Neural progenitor cell (in vitro differentiated cells): ENCODE data around the gene LIPJ. TPM values are rescaled to one million over a fixed set of nuclear protein-coding genes. Genes with fewer than 3 reads are reported as not detected.

Experiments used
- DNase-seq: peaks from one replicate; pipeline ENCODE4 v3.0.0-alpha.2; 2016; ENCODE audit warnings: low spot score
- H2AFZ ChIP-seq: fragments of 200-600 bp; sonication (generic); replicated peaks from 2 replicates; pipeline ENCODE4 v1.6.1; 2016; ENCODE audit warnings: antibody characterized with exemption
- H3F3A ChIP-seq: fragments of 200-600 bp; sonication (generic); 2 replicates; pipeline ENCODE4 v1.6.1; 2016; ENCODE audit warnings: antibody characterized with exemption, low read depth
- H3K27ac ChIP-seq: fragments of 200-600 bp; sonication (generic); 2 replicates; pipeline ENCODE4 v1.5.1; 2016; ENCODE audit warnings: mild to moderate bottlenecking
- H3K27me3 ChIP-seq: fragments of 200-600 bp; sonication (generic); 2 replicates; pipeline ENCODE4 v1.6.1; 2016; ENCODE audit warnings: mild to moderate bottlenecking, moderate library complexity
- H3K36me3 ChIP-seq: fragments of 200-600 bp; sonication (generic); 2 replicates; pipeline ENCODE4 v1.5.1; 2016
- H3K4me1 ChIP-seq: fragments of 200-600 bp; sonication (generic); 2 replicates; pipeline ENCODE4 v1.6.1; 2016; ENCODE audit warnings: mixed run types
- H3K4me2 ChIP-seq: fragments of 200-600 bp; sonication (generic); 2 replicates; pipeline ENCODE4 v1.6.1; 2016
- H3K4me3 ChIP-seq: fragments of 200-600 bp; sonication (generic); 2 replicates; pipeline ENCODE4 v1.5.1; 2016
- H3K79me2 ChIP-seq: fragments of 200-600 bp; sonication (generic); 2 replicates; pipeline ENCODE4 v1.6.1; 2016; ENCODE audit warnings: low read depth
- H3K9ac ChIP-seq: fragments of 200-600 bp; sonication (generic); 2 replicates; pipeline ENCODE4 v1.6.1; 2016
- H3K9me3 ChIP-seq: fragments of 200-600 bp; sonication (generic); 2 replicates; pipeline ENCODE4 v1.5.1; 2016; ENCODE audit warnings: low read depth
- H4K20me1 ChIP-seq: fragments of 200-600 bp; sonication (generic); 2 replicates; pipeline ENCODE4 v1.6.1; 2016; ENCODE audit warnings: low read depth
- H3K27ac Mint-ChIP-seq: 3 replicates; pipeline ENCODE4 v1.8.0; 2021; ENCODE audit warnings: mixed read lengths
- H3K27me3 Mint-ChIP-seq: 2 replicates; pipeline ENCODE4 v1.8.0; 2022; ENCODE audit warnings: low read depth, mild to moderate bottlenecking, inconsistent platforms, moderate library complexity, mixed read lengths; ENCODE audit not compliant: insufficient read depth
- H3K36me3 Mint-ChIP-seq: 3 replicates; pipeline ENCODE4 v1.8.0; 2021; ENCODE audit warnings: mixed read lengths
- H3K4me1 Mint-ChIP-seq: 3 replicates; pipeline ENCODE4 v1.8.0; 2021; ENCODE audit warnings: mixed read lengths
- H3K4me3 Mint-ChIP-seq: 3 replicates; pipeline ENCODE4 v1.8.0; 2021; ENCODE audit warnings: mild to moderate bottlenecking, moderate library complexity, mixed read lengths
- H3K9me3 Mint-ChIP-seq: 3 replicates; pipeline ENCODE4 v1.8.0; 2020; ENCODE audit warnings: mixed read lengths
- EZH2 ChIP-seq: fragments of 200-600 bp; sonication (generic); IDR thresholded peaks from 2 replicates; pipeline ENCODE4 v1.6.1; 2017; ENCODE audit warnings: antibody characterized with exemption, mild to moderate bottlenecking, moderate library complexity
- EZH2phosphoT487 ChIP-seq: fragments of 200-600 bp; sonication (generic); IDR thresholded peaks from 2 replicates; pipeline ENCODE4 v1.6.1; 2017; ENCODE audit warnings: antibody characterized with exemption
- total RNA-seq: library from RNA; depleted of rRNA; stranded (reverse); fragments of >200 nt; gene quantifications from 2 replicates; pipeline ENCODE4 v1.2.3, GENCODE V29; 2015; ENCODE audit warnings: low replicate concordance
- TF ChIP-seq, protein P1 (sequence below): fragments of 200-600 bp; sonication (generic); IDR thresholded peaks from 2 replicates; pipeline ENCODE4 v1.5.1; 2017; ENCODE audit warnings: antibody characterized with exemption, mild to moderate bottlenecking

Gene LIPJ
- total RNA-seq, 1 donor from 2014 or later: 0.39 TPM

- Histone ChIP-seq H3K36me3 (no peaks in the 10 kb centered on the region), H3K4me1 (peaks cover 17% of the 10 kb centered on the region), H3K79me2 (no peaks in the 10 kb centered on the region), H4K20me1 (no peaks in the 10 kb centered on the region), H3K4me3 (no peak overlapping the region), H3K4me2 (no peak overlapping the region), H3K9me3 (no peaks in the 10 kb centered on the region), H3K27ac (no peak overlapping the region), H3K27me3 (no peaks in the 10 kb centered on the region), H3F3A (no peaks in the 10 kb centered on the region), H3K9ac (no peak overlapping the region), H2AFZ (no peak overlapping the region)
- Mint-ChIP-seq H3K4me1 (peaks cover 5% of the 10 kb centered on the region), H3K36me3 (no peaks in the 10 kb centered on the region), H3K27ac (no peak overlapping the region), H3K27me3 (no peaks in the 10 kb centered on the region), H3K9me3 (no peaks in the 10 kb centered on the region), H3K4me3 (no peak overlapping the region)
- no peak for DNase-seq
- TF ChIP-seq EZH2 (no peak), EZH2phosphoT487 (no peak)
- TF ChIP-seq, protein P1, sequence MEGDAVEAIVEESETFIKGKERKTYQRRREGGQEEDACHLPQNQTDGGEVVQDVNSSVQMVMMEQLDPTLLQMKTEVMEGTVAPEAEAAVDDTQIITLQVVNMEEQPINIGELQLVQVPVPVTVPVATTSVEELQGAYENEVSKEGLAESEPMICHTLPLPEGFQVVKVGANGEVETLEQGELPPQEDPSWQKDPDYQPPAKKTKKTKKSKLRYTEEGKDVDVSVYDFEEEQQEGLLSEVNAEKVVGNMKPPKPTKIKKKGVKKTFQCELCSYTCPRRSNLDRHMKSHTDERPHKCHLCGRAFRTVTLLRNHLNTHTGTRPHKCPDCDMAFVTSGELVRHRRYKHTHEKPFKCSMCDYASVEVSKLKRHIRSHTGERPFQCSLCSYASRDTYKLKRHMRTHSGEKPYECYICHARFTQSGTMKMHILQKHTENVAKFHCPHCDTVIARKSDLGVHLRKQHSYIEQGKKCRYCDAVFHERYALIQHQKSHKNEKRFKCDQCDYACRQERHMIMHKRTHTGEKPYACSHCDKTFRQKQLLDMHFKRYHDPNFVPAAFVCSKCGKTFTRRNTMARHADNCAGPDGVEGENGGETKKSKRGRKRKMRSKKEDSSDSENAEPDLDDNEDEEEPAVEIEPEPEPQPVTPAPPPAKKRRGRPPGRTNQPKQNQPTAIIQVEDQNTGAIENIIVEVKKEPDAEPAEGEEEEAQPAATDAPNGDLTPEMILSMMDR: no peak
These were observed 46.2 kb upstream of the LIPJ start for GRCh38 chr10:88540351-88540750.

GRCh38 chr10:88541116-88541626, 45.4 kb upstream of the LIPJ start:
- H3F3A ChIP-seq: no peaks in the 10 kb centered on the region
- TF ChIP-seq EZH2 (no peak), EZH2phosphoT487 (no peak)
- TF ChIP-seq, protein P1: no peak
- no peak overlapping the region for H3K4me3 ChIP-seq
- no peaks in the 10 kb centered on the region for H3K9me3 ChIP-seq
- H3K79me2 ChIP-seq: no peaks in the 10 kb centered on the region
- no peaks in the 10 kb centered on the region for H4K20me1 ChIP-seq
- DNase-seq: no peak
- H3K4me2 ChIP-seq: no peak overlapping the region
- no peaks in the 10 kb centered on the region for H3K36me3 ChIP-seq
- Mint-ChIP-seq H3K4me1 (peaks cover 5% of the 10 kb centered on the region), H3K36me3 (no peaks in the 10 kb centered on the region), H3K27me3 (no peaks in the 10 kb centered on the region), H3K9me3 (no peaks in the 10 kb centered on the region), H3K4me3 (no peak overlapping the region), H3K27ac (no peak overlapping the region)
- peaks cover 17% of the 10 kb centered on the region for H3K4me1 ChIP-seq
- no peak overlapping the region for H3K27ac ChIP-seq
- H3K27me3 ChIP-seq: no peaks in the 10 kb centered on the region
- H2AFZ ChIP-seq: no peak overlapping the region
- no peak overlapping the region for H3K9ac ChIP-seq

DNA sequence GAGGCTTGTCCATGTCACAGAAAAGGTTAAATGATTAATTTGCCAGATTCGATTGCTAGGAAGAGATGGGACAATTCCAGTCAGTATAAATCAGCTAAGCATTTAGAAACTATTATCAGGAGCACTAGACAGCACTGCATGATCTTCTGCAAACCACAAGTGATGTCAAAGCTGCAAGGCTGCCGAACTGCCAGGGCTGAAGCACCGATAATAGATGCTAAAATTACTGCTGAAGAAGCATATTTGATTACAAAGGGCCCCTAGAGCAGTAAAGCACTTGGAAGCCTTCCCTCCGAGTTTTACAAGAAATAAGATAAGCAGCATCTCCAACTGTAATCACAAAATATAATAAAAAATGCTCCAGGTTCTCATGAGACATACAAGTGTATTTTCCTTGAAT, 44.0 kb upstream of the LIPJ start:
- Mint-ChIP-seq H3K27ac (peak overlapping the region; percentile 39), H3K4me3 (no peak overlapping the region), H3K36me3 (no peaks in the 10 kb centered on the region), H3K27me3 (no peaks in the 10 kb centered on the region), H3K4me1 (peaks cover 5% of the 10 kb centered on the region), H3K9me3 (no peaks in the 10 kb centered on the region)
- Histone ChIP-seq H3K36me3 (no peaks in the 10 kb centered on the region), H3K9ac (no peak overlapping the region), H3K4me3 (no peak overlapping the region), H3K4me2 (no peak overlapping the region), H3K27ac (no peak overlapping the region), H2AFZ (no peak overlapping the region), H3K9me3 (no peaks in the 10 kb centered on the region), H4K20me1 (no peaks in the 10 kb centered on the region), H3F3A (no peaks in the 10 kb centered on the region), H3K4me1 (peaks cover 17% of the 10 kb centered on the region), H3K79me2 (no peaks in the 10 kb centered on the region), H3K27me3 (no peaks in the 10 kb centered on the region)
- TF ChIP-seq EZH2phosphoT487 (no peak), EZH2 (no peak)
- TF ChIP-seq, protein P1: no peak
- no peak for DNase-seq
